MCF 10A (cell line): ENCODE results near the gene HIVEP1. TPM values are rescaled to one million over a fixed set of nuclear protein-coding genes. Genes with fewer than 3 reads are reported as not detected.

Experiments
- Bru-seq: library from RNA; stranded (reverse); fragments of 400-500 nt; gene quantifications from one replicate; lab custom pipeline; 2021; lab: Mats Ljungman, UMichigan
- BruChase-seq, 2 experiments: library from RNA; stranded (reverse); fragments of 400-500 nt; gene quantifications; one replicate each; lab custom pipeline; 2021; lab: Mats Ljungman, UMichigan
- BruUV-seq: library from RNA; stranded (reverse); fragments of 400-500 nt; replicated peaks from 2 replicates; lab custom pipeline; 2021; lab: Mats Ljungman, UMichigan
- CTCF ChIA-PET: fragments of 300-600 bp; sonication (Branson Sonifier 250); formaldehyde crosslinking; extraction: SDS; loops from one replicate; lab custom pipeline; 2021; ENCODE audit warnings: antibody characterized with exemption, inconsistent platforms; lab: Yijun Ruan, JAX
- POLR2A ChIA-PET: fragments of 300-600, 350-650 bp; sonication (Branson Sonifier 250); formaldehyde crosslinking; extraction: SDS; loops from one replicate; lab custom pipeline; 2020; ENCODE audit warnings: antibody characterized with exemption, inconsistent platforms; lab: Yijun Ruan, JAX
- DNase-seq: peaks from one replicate; pipeline ENCODE4 v3.0.0-alpha.2; 2018; ENCODE audit not compliant: unreplicated experiment
- H3K27ac Mint-ChIP-seq: one replicate; pipeline ENCODE4 v1.8.0; 2022; ENCODE audit warnings: mild to moderate bottlenecking, low read depth, mixed read lengths; ENCODE audit not compliant: unreplicated experiment
- H3K27me3 Mint-ChIP-seq: one replicate; pipeline ENCODE4 v1.8.0; 2022; ENCODE audit warnings: mixed read lengths; ENCODE audit not compliant: insufficient read depth, unreplicated experiment
- H3K36me3 Mint-ChIP-seq: one replicate; pipeline ENCODE4 v1.8.0; 2022; ENCODE audit warnings: mild to moderate bottlenecking, moderate library complexity, mixed read lengths; ENCODE audit not compliant: insufficient read depth, unreplicated experiment
- H3K4me1 Mint-ChIP-seq: one replicate; pipeline ENCODE4 v1.8.0; 2022; ENCODE audit warnings: mixed read lengths; ENCODE audit not compliant: insufficient read depth, unreplicated experiment
- H3K4me3 Mint-ChIP-seq: one replicate; pipeline ENCODE4 v1.8.0; 2022; ENCODE audit warnings: mild to moderate bottlenecking, moderate library complexity, mixed read lengths; ENCODE audit not compliant: unreplicated experiment
- H3K9me3 Mint-ChIP-seq: one replicate; pipeline ENCODE4 v1.8.0; 2022; ENCODE audit warnings: mixed read lengths; ENCODE audit not compliant: unreplicated experiment
- intact Hi-C: fragments of 100-400 bp; cut with micrococcal nuclease; formaldehyde crosslinking; loops from 2 replicates; pipeline ENCODE4 v1.14.1; 2022
- long read RNA-seq: library from polyadenylated mRNA; stranded (forward); transcript quantifications from one replicate; pipeline ENCODE4 v2.0.0, GENCODE V29; 2022
- total RNA-seq: library from RNA; stranded (reverse); gene quantifications from 2 replicates; pipeline ENCODE4 v1.2.3, GENCODE V29; 2022
- TF ChIP-seq, protein P1 (sequence below): fragments of 200-600 bp; IDR thresholded peaks from one replicate; pipeline ENCODE4 v1.8.0; 2022; ENCODE audit warnings: antibody characterized with exemption, mild to moderate bottlenecking; ENCODE audit not compliant: unreplicated experiment

The HIVEP1 gene
- total RNA-seq (19.1 and 27.0 TPM in 2 replicates), Bru-seq, nascent RNA (percentile 82 among the genes with signal in this experiment), BruChase-seq, experiment 1, labeled RNA remaining after a 6-hour chase (percentile 55 among the genes with signal in this experiment), BruChase-seq, experiment 2, labeled RNA remaining after a 2-hour chase (percentile 71 among the genes with signal in this experiment)
- long read RNA-seq, partial matches to known transcripts = 2 of 5 reads
- long read RNA-seq, other reads (novel, unspliced or antisense) = 3 of 5 reads

DNA sequence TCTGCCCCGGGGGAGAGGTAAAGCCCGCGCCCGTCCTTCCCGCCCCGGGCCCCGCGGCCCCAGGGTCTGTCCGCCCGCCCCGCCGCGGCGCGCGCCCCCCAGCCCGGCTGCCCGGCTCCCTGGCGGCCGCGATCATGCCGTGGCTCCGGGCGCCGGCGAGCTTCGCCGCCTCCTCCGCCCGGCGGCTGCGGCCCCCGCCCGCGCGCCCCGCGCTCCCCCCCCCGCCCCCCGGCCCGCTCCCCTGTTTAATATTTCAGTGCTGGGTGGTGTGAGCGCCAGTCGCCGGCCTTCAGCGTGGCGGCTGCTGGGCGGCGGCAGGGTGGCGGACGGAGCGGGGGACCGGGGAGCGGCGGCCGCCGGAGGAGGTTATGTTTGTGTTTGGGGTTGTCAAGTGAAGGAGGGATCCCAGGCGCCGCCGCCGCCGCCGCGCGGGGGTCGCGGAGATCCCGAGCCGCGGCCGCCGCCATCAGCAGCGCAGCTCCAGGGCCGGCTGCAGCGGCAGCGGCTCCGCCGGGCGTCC, at the start of gene HIVEP1:
HIVEP1 (plus strand) TSS at position 275 of the 520 bp plus-strand sequence. CDS start 3,317 bp downstream, outside the sequence.
- peak within 1 kb of the TSS; percentile 89 for H3K4me3 Mint-ChIP-seq
- intact Hi-C loops = loop anchor here (5.0 kb wide), 1 partner anchor 280 kb away; the partner anchor contains the start of gene EDN1
- CTCF ChIA-PET = interaction anchor here (0.6 to 1.3 kb wide), 3 partner anchors 243 to 471 kb away, joined by 3 to 4 read pairs (median 3); no protein-coding TSS in a partner anchor
- no peaks in the 10 kb centered on the region for H3K27me3 Mint-ChIP-seq
- TF ChIP-seq, protein P1, sequence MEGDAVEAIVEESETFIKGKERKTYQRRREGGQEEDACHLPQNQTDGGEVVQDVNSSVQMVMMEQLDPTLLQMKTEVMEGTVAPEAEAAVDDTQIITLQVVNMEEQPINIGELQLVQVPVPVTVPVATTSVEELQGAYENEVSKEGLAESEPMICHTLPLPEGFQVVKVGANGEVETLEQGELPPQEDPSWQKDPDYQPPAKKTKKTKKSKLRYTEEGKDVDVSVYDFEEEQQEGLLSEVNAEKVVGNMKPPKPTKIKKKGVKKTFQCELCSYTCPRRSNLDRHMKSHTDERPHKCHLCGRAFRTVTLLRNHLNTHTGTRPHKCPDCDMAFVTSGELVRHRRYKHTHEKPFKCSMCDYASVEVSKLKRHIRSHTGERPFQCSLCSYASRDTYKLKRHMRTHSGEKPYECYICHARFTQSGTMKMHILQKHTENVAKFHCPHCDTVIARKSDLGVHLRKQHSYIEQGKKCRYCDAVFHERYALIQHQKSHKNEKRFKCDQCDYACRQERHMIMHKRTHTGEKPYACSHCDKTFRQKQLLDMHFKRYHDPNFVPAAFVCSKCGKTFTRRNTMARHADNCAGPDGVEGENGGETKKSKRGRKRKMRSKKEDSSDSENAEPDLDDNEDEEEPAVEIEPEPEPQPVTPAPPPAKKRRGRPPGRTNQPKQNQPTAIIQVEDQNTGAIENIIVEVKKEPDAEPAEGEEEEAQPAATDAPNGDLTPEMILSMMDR = no peak
- H3K36me3 Mint-ChIP-seq = peaks cover 23% of the 10 kb centered on the region
- H3K9me3 Mint-ChIP-seq = no peaks in the 10 kb centered on the region
- peaks cover 19% of the 10 kb centered on the region for H3K4me1 Mint-ChIP-seq
- H3K27ac Mint-ChIP-seq = peak within 1 kb of the TSS; percentile 99
- POLR2A ChIA-PET = interaction anchor here (0.7 to 8.4 kb wide), 10 partner anchors 13 to 317 kb away, joined by 3 to 248 read pairs (median 10); partner anchors contain the start of gene EDN1
- no peak for DNase-seq
- no TSS peak for BruUV-seq

DNA sequence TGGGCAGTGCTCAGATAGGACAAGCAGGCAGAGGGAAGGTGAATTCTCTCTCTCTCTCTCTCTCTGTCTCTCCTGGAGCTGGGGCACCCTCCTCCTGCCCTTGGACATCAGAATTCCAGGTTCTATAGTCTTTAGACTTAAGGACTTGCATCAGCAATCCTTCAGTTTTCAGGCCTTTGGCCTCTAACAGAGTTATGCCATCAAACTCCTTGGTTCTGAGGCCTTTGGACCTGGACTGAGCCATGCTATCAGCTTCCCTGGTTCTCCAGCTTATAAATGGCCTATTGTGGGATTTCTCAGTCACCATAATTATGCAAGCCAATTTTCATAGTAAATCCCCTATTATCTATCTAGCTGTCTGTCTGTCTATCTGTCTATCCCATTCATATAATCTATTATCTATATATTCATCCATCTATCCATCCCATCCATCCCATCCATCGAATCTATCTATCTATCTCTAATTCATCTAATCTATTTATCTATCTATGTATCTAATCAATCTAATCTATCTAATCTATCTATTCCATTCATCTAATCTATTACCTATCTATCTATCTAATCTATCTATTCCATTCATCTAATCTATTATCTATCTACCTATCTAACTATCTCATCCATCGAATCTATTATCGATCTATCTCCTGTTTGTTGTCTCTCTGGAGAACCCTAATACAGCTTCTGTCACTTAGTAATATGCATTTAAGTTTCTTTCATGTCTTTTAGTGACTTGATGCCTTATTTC, 48.2 kb upstream of the HIVEP1 start:
- H3K36me3 Mint-ChIP-seq = no peaks in the 10 kb centered on the region
- no peaks in the 10 kb centered on the region for H3K27me3 Mint-ChIP-seq
- intact Hi-C loops = no loop called here
- ChIA-PET POLR2A (interaction anchor here (0.6 kb wide), 1 partner anchor 12 kb away, joined by 3 read pairs; no protein-coding TSS in a partner anchor), CTCF (interaction anchor here (1.1 kb wide), 1 partner anchor 11 kb away, joined by 3 read pairs; no protein-coding TSS in a partner anchor)
- no peak overlapping the region for H3K4me3 Mint-ChIP-seq
- H3K4me1 Mint-ChIP-seq = peaks cover 4% of the 10 kb centered on the region
- TF ChIP-seq, protein P1 = no peak
- peaks cover 8% of the 10 kb centered on the region for H3K9me3 Mint-ChIP-seq
- DNase-seq = no peak
- no TSS peak for BruUV-seq
- H3K27ac Mint-ChIP-seq = no peak overlapping the region

DNA sequence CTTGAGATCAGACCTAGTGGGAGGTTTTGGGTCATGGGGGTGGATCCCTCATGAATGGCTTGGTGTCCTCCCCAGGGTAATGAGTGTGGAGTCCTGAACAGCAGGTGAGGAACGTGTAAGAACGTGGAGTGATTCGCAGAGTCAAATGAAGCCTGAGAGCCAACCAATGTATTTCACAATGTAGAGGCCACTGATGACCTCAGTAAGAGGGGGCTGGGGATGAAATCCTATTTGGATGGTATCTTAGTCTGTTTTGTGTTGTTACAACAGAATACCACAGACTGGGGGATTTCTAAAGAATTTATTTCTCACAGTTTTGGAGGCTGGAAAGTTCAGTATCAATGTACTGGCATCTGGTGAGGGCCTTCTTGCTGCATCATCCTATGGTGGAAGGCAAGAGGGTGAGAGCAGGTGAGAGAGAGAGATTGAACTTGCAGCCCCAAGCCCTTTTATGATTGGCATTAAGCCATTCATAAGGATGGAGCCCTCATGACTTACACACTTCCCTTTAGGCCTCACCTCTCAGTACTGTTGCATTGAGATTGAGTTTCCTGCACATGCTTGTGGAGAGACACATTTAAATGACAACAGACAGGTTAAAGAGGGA, 47.3 kb upstream of the HIVEP1 start:
- intact Hi-C loops = no loop called here
- H3K4me3 Mint-ChIP-seq = no peak overlapping the region
- H3K4me1 Mint-ChIP-seq = peaks cover 4% of the 10 kb centered on the region
- H3K9me3 Mint-ChIP-seq = peaks cover 8% of the 10 kb centered on the region
- no peak overlapping the region for H3K27ac Mint-ChIP-seq
- BruUV-seq = no TSS peak
- peak; percentile 8 for DNase-seq
- H3K36me3 Mint-ChIP-seq = no peaks in the 10 kb centered on the region
- no peaks in the 10 kb centered on the region for H3K27me3 Mint-ChIP-seq
- TF ChIP-seq, protein P1 = no peak
- ChIA-PET CTCF (interaction anchor here (1.1 kb wide), 1 partner anchor 11 kb away, joined by 3 read pairs; no protein-coding TSS in a partner anchor), POLR2A (no interaction called here)
